NCI-H748 treated with DMSO at 0.1 percent for 48 hours (cell line): ENCODE data around the gene BABAM2.
"Not testable (repeated sequence)": the region's sequence is repeated elsewhere in the genome, so short reads cannot be mapped to it uniquely, and the experiment has no call there.

Experiments
- DNase-seq: peaks from one replicate; lab custom pipeline; 2025; lab: John Stamatoyannopoulos, UW

Gene BABAM2

GRCh38 chr2:28361991-28362710 lies 471.6 kb downstream of the BABAM2 start:
- no peak for DNase-seq

- no peak for DNase-seq
Observed at GRCh38 chr2:28362991-28363521, 472.5 kb downstream of the BABAM2 start.

- DNase-seq, result no peak
Observed at GRCh38 chr2:28363686-28364280, 473.3 kb downstream of the BABAM2 start.

- no peak for DNase-seq
Observed at GRCh38 chr2:28364610-28365009, 474.1 kb downstream of the BABAM2 start.

- no peak for DNase-seq
Observed at GRCh38 chr2:28365158-28365557, 474.6 kb downstream of the BABAM2 start.

- DNase-seq, result no peak
Observed at GRCh38 chr2:28366149-28366495, 475.6 kb downstream of the BABAM2 start.

- no peak for DNase-seq
Observed at GRCh38 chr2:28366496-28367282, 476.2 kb downstream of the BABAM2 start.

- DNase-seq, result no peak
Observed at GRCh38 chr2:28367667-28368356, 477.3 kb downstream of the BABAM2 start.

GRCh38 chr2:28368357-28368798 lies 477.8 kb downstream of the BABAM2 start:
- no peak for DNase-seq

GRCh38 chr2:28369358-28369757 lies 478.8 kb downstream of the BABAM2 start:
- no peak for DNase-seq

- DNase-seq, result no peak
Observed at GRCh38 chr2:28370354-28370753, 479.8 kb downstream of the BABAM2 start.

GRCh38 chr2:28371728-28372127 lies 481.2 kb downstream of the BABAM2 start:
- DNase-seq, result not testable (repeated sequence)

- DNase-seq, result no peak
Observed at GRCh38 chr2:28373854-28374253, 483.3 kb downstream of the BABAM2 start.

GRCh38 chr2:28374331-28374730 lies 483.8 kb downstream of the BABAM2 start:
- no peak for DNase-seq

GRCh38 chr2:28375236-28375635 lies 484.7 kb downstream of the BABAM2 start:
- DNase-seq, result no peak

- no peak for DNase-seq
Observed at GRCh38 chr2:28375742-28376631, 485.5 kb downstream of the BABAM2 start.

- no peak for DNase-seq
Observed at GRCh38 chr2:28377195-28377816, 486.8 kb downstream of the BABAM2 start.

- DNase-seq, result no peak
Observed at GRCh38 chr2:28377984-28378678, 487.6 kb downstream of the BABAM2 start.

- no peak for DNase-seq
Observed at GRCh38 chr2:28378679-28379584, 488.4 kb downstream of the BABAM2 start.
